ENCODE data around the gene SORCS2.

SORCS2 gene

GRCh38 chr4:7646384-7647061 is 454.2 kb downstream of the SORCS2 start:
- H3K4me2 ChIP-seq (ENCODE audit: low read length), result no peak overlapping the region
- no peaks in the 10 kb centered on the region for H4K20me1 ChIP-seq (ENCODE audit: control insufficient read depth, insufficient read depth, low read depth, low read length)
- peaks cover 3% of the 10 kb centered on the region; the same call in 1 of the 2 replicates for H3K27me3 ChIP-seq (ENCODE audit: control insufficient read depth, low read length)
- no peaks in the 10 kb centered on the region for H3K79me2 ChIP-seq (ENCODE audit: control insufficient read depth, low read length)
- peaks cover 3% of the 10 kb centered on the region; the same call in 1 of the 2 replicates for H3F3A ChIP-seq (ENCODE audit: control insufficient read depth, insufficient read depth)
- H3K9me3 ChIP-seq (ENCODE audit: control insufficient read depth, insufficient read depth, low read length), result no peaks in the 10 kb centered on the region
- no peaks in the 10 kb centered on the region for H3K9me2 ChIP-seq (replicated peaks; ENCODE audit: control insufficient read depth, low read length)
- H3K4me3 ChIP-seq (ENCODE audit: low read length), result no peak overlapping the region
- H3K4me1 ChIP-seq (ENCODE audit: control insufficient read depth, low read length), result peaks cover 37% of the 10 kb centered on the region
- TF ChIP-seq CTCF (IDR thresholded peaks at IDR 0.05; ENCODE audit: low read depth, low read length, poor library complexity, severe bottlenecking) (no peak), EZH2phosphoT487 (IDR thresholded peaks at IDR 0.05; ENCODE audit: borderline replicate concordance, low read length) (no peak)
- no peaks in the 10 kb centered on the region for H3K36me3 ChIP-seq (ENCODE audit: control insufficient read depth, low read length)
- no peak overlapping the region for H3K27ac ChIP-seq (ENCODE audit: low read depth, low read length)

DNA sequence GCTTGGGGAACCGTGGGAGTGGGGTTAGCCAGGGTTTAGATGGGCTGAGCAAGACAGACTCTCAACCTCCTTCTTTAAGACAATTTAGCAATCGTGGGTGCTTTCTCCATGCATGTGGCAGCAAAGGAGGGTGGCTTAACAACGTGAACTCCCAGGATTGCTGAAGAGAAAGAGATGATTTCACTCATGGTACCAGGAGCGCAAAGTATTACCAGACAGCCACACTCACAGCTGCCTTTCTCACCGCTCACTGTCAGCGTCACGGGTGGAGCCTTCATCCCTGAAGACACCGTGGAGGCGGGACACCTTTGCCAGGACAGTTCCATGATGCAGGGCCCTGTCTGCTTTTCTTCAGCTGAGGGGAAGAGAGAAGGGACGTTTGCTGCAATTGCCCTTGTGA is 454.8 kb downstream of the SORCS2 start:
- no peaks in the 10 kb centered on the region for H3K9me2 ChIP-seq (replicated peaks; ENCODE audit: control insufficient read depth, low read length)
- no peaks in the 10 kb centered on the region for H4K20me1 ChIP-seq (ENCODE audit: control insufficient read depth, insufficient read depth, low read depth, low read length)
- no peak overlapping the region for H3K4me3 ChIP-seq (ENCODE audit: low read length)
- peaks cover 3% of the 10 kb centered on the region; the same call in 1 of the 2 replicates for H3F3A ChIP-seq (ENCODE audit: control insufficient read depth, insufficient read depth)
- no peaks in the 10 kb centered on the region for H3K9me3 ChIP-seq (ENCODE audit: control insufficient read depth, insufficient read depth, low read length)
- H3K4me2 ChIP-seq (ENCODE audit: low read length), result no peak overlapping the region
- H3K4me1 ChIP-seq (ENCODE audit: control insufficient read depth, low read length), result peaks cover 41% of the 10 kb centered on the region
- no peaks in the 10 kb centered on the region for H3K36me3 ChIP-seq (ENCODE audit: control insufficient read depth, low read length)
- TF ChIP-seq CTCF (IDR thresholded peaks at IDR 0.05; ENCODE audit: low read depth, low read length, poor library complexity, severe bottlenecking), result no peak
- no peak for TF ChIP-seq EZH2phosphoT487 (IDR thresholded peaks at IDR 0.05; ENCODE audit: borderline replicate concordance, low read length)
- peaks cover 3% of the 10 kb centered on the region; the same call in 1 of the 2 replicates for H3K27me3 ChIP-seq (ENCODE audit: control insufficient read depth, low read length)
- no peaks in the 10 kb centered on the region for H3K79me2 ChIP-seq (ENCODE audit: control insufficient read depth, low read length)
- H3K27ac ChIP-seq (ENCODE audit: low read depth, low read length), result no peak overlapping the region

DNA sequence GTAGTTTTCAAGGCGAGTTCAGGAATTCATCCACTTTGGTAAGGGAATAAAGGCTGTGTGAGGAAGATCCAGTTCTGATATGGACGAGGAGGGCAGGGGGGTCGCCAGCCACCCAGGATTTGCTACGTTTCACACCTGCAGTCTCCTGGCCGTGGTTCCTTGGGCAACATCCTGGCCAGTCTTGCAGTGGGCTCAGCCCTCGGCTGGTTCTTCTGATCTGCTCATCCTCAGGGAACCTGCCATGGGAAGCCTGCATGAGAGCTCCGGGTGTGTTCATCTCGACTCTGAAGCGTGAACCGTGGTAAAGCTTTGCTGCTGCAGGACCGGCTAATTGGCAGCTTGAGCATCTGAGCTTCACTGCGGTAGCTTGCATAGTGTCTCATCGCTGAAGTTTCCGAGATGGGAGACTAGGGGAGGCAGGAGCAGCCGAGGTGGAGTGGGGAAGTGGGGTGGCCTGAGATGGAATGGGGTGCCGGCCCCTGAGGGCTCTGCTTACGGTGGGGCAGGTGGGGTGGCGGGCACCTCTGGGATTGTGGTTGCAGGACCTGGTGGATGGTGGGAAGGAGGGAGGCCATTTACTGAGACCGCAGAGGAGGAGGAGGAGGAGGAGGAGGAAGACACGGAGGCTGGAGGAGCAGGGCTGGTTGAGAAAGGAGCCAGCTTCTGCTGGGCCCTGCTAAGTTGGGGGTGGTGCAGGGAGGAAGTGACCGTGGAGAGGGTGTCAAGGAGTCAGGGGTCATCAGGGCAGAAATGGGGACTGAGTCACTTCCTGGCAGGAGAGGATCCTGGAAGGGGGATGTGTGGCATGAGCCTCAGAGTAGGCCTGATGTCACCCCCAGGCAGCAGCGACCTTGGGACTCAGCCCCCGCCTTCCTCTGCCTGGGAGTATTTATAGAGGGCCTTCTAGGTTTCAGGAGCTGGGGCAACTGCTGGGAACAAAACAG is 455.5 kb downstream of the SORCS2 start:
- Histone ChIP-seq H3K4me2 (ENCODE audit: low read length) (no peak overlapping the region), H4K20me1 (ENCODE audit: control insufficient read depth, insufficient read depth, low read depth, low read length) (no peaks in the 10 kb centered on the region), H3F3A (ENCODE audit: control insufficient read depth, insufficient read depth) (peaks cover 3% of the 10 kb centered on the region; the same call in 1 of the 2 replicates), H3K36me3 (ENCODE audit: control insufficient read depth, low read length) (no peaks in the 10 kb centered on the region), H3K27me3 (ENCODE audit: control insufficient read depth, low read length) (peaks cover 3% of the 10 kb centered on the region; the same call in 1 of the 2 replicates), H3K79me2 (ENCODE audit: control insufficient read depth, low read length) (no peaks in the 10 kb centered on the region), H3K4me3 (ENCODE audit: low read length) (no peak overlapping the region), H3K9me3 (ENCODE audit: control insufficient read depth, insufficient read depth, low read length) (no peaks in the 10 kb centered on the region), H3K9me2 (replicated peaks; ENCODE audit: control insufficient read depth, low read length) (no peaks in the 10 kb centered on the region), H3K27ac (ENCODE audit: low read depth, low read length) (no peak overlapping the region), H3K4me1 (ENCODE audit: control insufficient read depth, low read length) (peaks cover 41% of the 10 kb centered on the region)
- TF ChIP-seq EZH2phosphoT487 (IDR thresholded peaks at IDR 0.05; ENCODE audit: borderline replicate concordance, low read length), result no peak
- no peak for TF ChIP-seq CTCF (IDR thresholded peaks at IDR 0.05; ENCODE audit: low read depth, low read length, poor library complexity, severe bottlenecking)

Data from DOHH2 (cell line).